Osteocyte (in vitro differentiated cells): ENCODE results near the gene FOXN1. TPM values are rescaled to one million over a fixed set of nuclear protein-coding genes. Genes with fewer than 3 reads are reported as not detected.

Experiments
- DNase-seq: peaks from one replicate; pipeline ENCODE4 v3.0.0; 2021; ENCODE audit warnings: mixed read lengths; ENCODE audit not compliant: unreplicated experiment; ENCODE audit errors: extremely low spot score
- H3K27ac Mint-ChIP-seq: one replicate; pipeline ENCODE4 v1.8.0; 2021; ENCODE audit warnings: mild to moderate bottlenecking, mixed read lengths; ENCODE audit not compliant: unreplicated experiment
- H3K27me3 Mint-ChIP-seq: one replicate; pipeline ENCODE4 v1.8.0; 2021; ENCODE audit warnings: mixed read lengths; ENCODE audit not compliant: unreplicated experiment
- H3K36me3 Mint-ChIP-seq: one replicate; pipeline ENCODE4 v1.8.0; 2021; ENCODE audit warnings: mixed read lengths; ENCODE audit not compliant: unreplicated experiment
- H3K4me1 Mint-ChIP-seq: one replicate; pipeline ENCODE4 v1.8.0; 2021; ENCODE audit warnings: mixed read lengths; ENCODE audit not compliant: unreplicated experiment
- H3K4me3 Mint-ChIP-seq: one replicate; pipeline ENCODE4 v1.8.0; 2021; ENCODE audit warnings: mild to moderate bottlenecking, moderate library complexity, mixed read lengths; ENCODE audit not compliant: unreplicated experiment
- H3K9me3 Mint-ChIP-seq: one replicate; pipeline ENCODE4 v1.8.0; 2021; ENCODE audit warnings: mixed read lengths; ENCODE audit not compliant: unreplicated experiment
- total RNA-seq: library from RNA; stranded (reverse); gene quantifications from 2 replicates; pipeline ENCODE4 v1.2.1, GENCODE V29; 2021
- TF ChIP-seq, protein P1 (sequence below): fragments of 200-600 bp; sonication (generic); IDR thresholded peaks from 2 replicates; pipeline ENCODE4 v1.5.0; 2021; ENCODE audit warnings: antibody characterized with exemption, mild to moderate bottlenecking, moderate library complexity

The FOXN1 gene
- total RNA-seq, 1 donor from 2014 or later: not detected

DNA sequence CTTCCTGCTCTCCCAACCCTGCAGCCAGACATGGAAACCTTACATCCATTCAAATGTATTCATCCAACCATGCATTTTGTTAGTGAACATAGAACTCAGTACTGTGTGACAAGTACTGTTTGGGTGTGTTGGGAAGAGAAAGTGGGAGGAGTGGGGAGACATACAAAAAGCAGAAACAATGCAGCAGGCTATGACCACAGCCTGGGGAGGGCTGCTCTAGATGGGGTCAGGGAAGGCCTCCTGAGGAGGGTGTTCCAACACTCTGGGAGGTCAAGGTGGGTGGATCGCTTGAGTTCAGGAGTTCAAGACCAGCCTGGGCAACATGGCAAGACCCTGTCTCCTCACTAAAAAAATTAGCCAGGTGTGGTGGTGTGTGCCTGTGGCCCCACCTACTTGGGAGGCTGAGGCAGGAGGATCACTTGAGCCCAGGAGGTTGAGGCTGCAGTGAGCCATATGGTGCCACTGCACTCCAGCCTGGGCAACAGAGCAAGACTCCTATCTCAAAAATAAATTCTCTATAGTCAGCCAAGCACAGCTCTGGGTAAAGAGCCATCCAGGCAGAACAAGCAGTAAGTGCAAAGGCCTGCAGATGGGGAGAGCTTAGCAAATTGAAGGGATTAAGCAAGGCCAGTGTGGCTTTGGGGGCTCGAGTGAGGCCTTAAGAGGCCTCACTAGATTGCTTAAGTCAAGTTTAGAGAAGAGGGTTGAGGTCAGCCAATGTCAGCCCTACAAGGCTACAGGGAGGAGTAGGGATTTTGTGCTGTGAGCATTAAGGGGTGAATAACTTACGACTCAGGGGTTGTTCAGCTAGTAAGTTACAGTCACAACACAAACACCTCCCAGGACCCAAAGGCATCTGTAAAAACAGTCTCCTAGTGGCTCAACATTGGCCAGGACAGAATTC lies 27.2 kb upstream of the FOXN1 start:
- no peak overlapping the region for H3K27ac Mint-ChIP-seq
- H3K4me1 Mint-ChIP-seq: no peaks in the 10 kb centered on the region
- no peaks in the 10 kb centered on the region for H3K36me3 Mint-ChIP-seq
- TF ChIP-seq, protein P1, sequence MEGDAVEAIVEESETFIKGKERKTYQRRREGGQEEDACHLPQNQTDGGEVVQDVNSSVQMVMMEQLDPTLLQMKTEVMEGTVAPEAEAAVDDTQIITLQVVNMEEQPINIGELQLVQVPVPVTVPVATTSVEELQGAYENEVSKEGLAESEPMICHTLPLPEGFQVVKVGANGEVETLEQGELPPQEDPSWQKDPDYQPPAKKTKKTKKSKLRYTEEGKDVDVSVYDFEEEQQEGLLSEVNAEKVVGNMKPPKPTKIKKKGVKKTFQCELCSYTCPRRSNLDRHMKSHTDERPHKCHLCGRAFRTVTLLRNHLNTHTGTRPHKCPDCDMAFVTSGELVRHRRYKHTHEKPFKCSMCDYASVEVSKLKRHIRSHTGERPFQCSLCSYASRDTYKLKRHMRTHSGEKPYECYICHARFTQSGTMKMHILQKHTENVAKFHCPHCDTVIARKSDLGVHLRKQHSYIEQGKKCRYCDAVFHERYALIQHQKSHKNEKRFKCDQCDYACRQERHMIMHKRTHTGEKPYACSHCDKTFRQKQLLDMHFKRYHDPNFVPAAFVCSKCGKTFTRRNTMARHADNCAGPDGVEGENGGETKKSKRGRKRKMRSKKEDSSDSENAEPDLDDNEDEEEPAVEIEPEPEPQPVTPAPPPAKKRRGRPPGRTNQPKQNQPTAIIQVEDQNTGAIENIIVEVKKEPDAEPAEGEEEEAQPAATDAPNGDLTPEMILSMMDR: no peak
- no peaks in the 10 kb centered on the region for H3K9me3 Mint-ChIP-seq
- DNase-seq: no peak
- peaks cover 36% of the 10 kb centered on the region for H3K27me3 Mint-ChIP-seq
- H3K4me3 Mint-ChIP-seq: no peak overlapping the region

- Mint-ChIP-seq H3K27ac (no peak overlapping the region), H3K4me1 (no peaks in the 10 kb centered on the region), H3K36me3 (no peaks in the 10 kb centered on the region), H3K27me3 (peaks cover 39% of the 10 kb centered on the region), H3K4me3 (no peak overlapping the region), H3K9me3 (no peaks in the 10 kb centered on the region)
- no peak for DNase-seq
- TF ChIP-seq, protein P1: no peak
These were observed 25.9 kb upstream of the FOXN1 start for GRCh38 chr17:28480278-28480677.

- no peaks in the 10 kb centered on the region for H3K36me3 Mint-ChIP-seq
- peaks cover 38% of the 10 kb centered on the region for H3K27me3 Mint-ChIP-seq
- H3K4me3 Mint-ChIP-seq: no peak overlapping the region
- no peaks in the 10 kb centered on the region for H3K4me1 Mint-ChIP-seq
- H3K27ac Mint-ChIP-seq: no peak overlapping the region
- TF ChIP-seq, protein P1: no peak
- no peaks in the 10 kb centered on the region for H3K9me3 Mint-ChIP-seq
- DNase-seq: no peak
These were observed 25.2 kb upstream of the FOXN1 start for GRCh38 chr17:28480799-28481571.

- Mint-ChIP-seq H3K9me3 (no peaks in the 10 kb centered on the region), H3K4me1 (no peaks in the 10 kb centered on the region), H3K27me3 (peaks cover 46% of the 10 kb centered on the region), H3K36me3 (no peaks in the 10 kb centered on the region), H3K4me3 (no peak overlapping the region), H3K27ac (no peak overlapping the region)
- no peak for DNase-seq
- TF ChIP-seq, protein P1: no peak
These were observed 23.5 kb upstream of the FOXN1 start for GRCh38 chr17:28482551-28483199.
